ENCODE measurements around the gene CDO1.

Gene CDO1

GRCh38 chr5:115847290-115847689 lies 30.8 kb upstream of the CDO1 start:
- H3K9me3 ChIP-seq (ENCODE audit: control insufficient read depth in 1 of 2, low read length in 2 of 2) = no peaks in the 10 kb centered on the region
- no peak overlapping the region for H3K9ac ChIP-seq (ENCODE audit: low read depth in 1 of 2, low read length in 2 of 2)
- H3K4me3 ChIP-seq (ENCODE audit: low read depth in 1 of 2, low read length in 2 of 2) = no peak overlapping the region
- H3K36me3 ChIP-seq (ENCODE audit: control insufficient read depth in 1 of 2, insufficient read depth in 2 of 2, low read length in 2 of 2) = no peaks in the 10 kb centered on the region
- H3K27me3 ChIP-seq (ENCODE audit: control insufficient read depth in 1 of 2, insufficient read depth in 2 of 2, low read length in 2 of 2) = no peaks in the 10 kb centered on the region
- H3K27ac ChIP-seq (ENCODE audit: low read depth, low read length) = no peak overlapping the region
- peaks cover 34 to 39% of the 10 kb centered on the region in 2 donors for H3K4me1 ChIP-seq (ENCODE audit: control insufficient read depth in 1 of 2, insufficient read depth in 2 of 2, low read length in 2 of 2)

DNA sequence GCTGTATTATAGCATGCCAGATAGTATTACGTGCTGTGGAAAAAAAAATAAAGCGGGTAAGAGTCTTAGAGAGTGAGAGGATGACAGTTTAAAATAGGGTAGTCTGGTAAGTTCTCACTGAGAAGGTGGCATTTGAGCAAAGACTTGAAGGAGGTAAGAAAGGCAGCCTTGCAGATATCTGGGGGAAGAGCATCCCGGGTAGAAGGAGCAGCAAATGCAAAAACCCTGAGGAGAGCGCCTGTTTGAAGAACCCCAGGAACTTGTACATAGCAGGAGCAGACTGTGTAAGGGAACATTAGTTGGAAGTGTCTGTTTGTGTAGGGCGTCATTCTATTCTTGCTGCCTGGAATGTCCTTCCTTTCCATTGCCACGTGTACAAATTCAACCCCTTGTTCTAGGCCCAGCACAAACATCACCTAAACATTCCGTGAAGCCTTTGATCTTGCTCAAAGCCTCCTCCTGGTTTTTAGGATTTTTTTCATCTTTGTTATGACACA lies 27.9 kb upstream of the CDO1 start:
- peaks cover 35 to 36% of the 10 kb centered on the region in 2 donors for H3K4me1 ChIP-seq (ENCODE audit: control insufficient read depth in 1 of 2, insufficient read depth in 2 of 2, low read length in 2 of 2)
- no peaks in the 10 kb centered on the region for H3K27me3 ChIP-seq (ENCODE audit: control insufficient read depth in 1 of 2, insufficient read depth in 2 of 2, low read length in 2 of 2)
- H3K27ac ChIP-seq (ENCODE audit: low read depth, low read length) = no peak overlapping the region
- no peaks in the 10 kb centered on the region for H3K9me3 ChIP-seq (ENCODE audit: control insufficient read depth in 1 of 2, low read length in 2 of 2)
- H3K9ac ChIP-seq (ENCODE audit: low read depth in 1 of 2, low read length in 2 of 2) = no peak overlapping the region
- H3K36me3 ChIP-seq (ENCODE audit: control insufficient read depth in 1 of 2, insufficient read depth in 2 of 2, low read length in 2 of 2) = no peaks in the 10 kb centered on the region
- H3K4me3 ChIP-seq (ENCODE audit: low read depth in 1 of 2, low read length in 2 of 2) = no peak overlapping the region

DNA sequence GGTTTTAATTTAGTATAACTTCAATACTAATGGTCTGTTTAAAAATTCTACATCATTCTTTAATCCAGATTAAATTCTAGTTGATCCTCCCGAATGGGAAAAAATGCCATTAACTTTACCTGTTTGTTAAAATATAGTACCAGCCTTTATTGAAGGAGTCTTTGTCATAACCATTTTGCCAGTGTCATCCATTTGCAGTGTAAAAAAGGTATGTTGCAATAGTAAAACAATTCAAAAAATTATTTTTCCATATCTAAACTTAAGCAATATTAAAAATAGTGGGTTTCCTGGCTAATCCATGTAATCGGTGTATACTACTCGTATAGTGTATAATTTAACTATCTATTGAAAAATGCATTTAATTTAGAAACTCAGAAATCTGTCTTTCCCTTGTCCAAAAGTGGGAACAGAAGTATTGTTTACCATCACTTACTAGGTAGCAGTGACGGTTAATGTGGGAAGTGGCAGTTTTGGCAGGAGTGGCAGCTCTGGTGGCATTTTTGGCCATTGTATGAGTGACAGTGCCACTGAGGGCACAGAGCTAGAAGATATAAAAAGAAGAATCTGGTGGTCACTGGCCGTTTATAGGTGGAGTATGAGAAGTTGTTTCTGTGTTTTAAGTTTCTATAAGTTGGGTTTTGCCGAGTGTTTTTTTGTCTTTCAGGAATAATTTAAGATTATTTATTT lies 27.1 kb upstream of the CDO1 start:
- no peak overlapping the region for H3K9ac ChIP-seq (ENCODE audit: low read depth in 1 of 2, low read length in 2 of 2)
- H3K27ac ChIP-seq (ENCODE audit: low read depth, low read length) = no peak overlapping the region
- no peaks in the 10 kb centered on the region for H3K9me3 ChIP-seq (ENCODE audit: control insufficient read depth in 1 of 2, low read length in 2 of 2)
- H3K4me1 ChIP-seq (ENCODE audit: control insufficient read depth in 1 of 2, insufficient read depth in 2 of 2, low read length in 2 of 2) = peaks cover 36% of the 10 kb centered on the region in 2 donors
- no peaks in the 10 kb centered on the region for H3K27me3 ChIP-seq (ENCODE audit: control insufficient read depth in 1 of 2, insufficient read depth in 2 of 2, low read length in 2 of 2)
- H3K36me3 ChIP-seq (ENCODE audit: control insufficient read depth in 1 of 2, insufficient read depth in 2 of 2, low read length in 2 of 2) = no peaks in the 10 kb centered on the region
- H3K4me3 ChIP-seq (ENCODE audit: low read depth in 1 of 2, low read length in 2 of 2) = peak overlapping the region in 1 of 2 donors; percentile 98

DNA sequence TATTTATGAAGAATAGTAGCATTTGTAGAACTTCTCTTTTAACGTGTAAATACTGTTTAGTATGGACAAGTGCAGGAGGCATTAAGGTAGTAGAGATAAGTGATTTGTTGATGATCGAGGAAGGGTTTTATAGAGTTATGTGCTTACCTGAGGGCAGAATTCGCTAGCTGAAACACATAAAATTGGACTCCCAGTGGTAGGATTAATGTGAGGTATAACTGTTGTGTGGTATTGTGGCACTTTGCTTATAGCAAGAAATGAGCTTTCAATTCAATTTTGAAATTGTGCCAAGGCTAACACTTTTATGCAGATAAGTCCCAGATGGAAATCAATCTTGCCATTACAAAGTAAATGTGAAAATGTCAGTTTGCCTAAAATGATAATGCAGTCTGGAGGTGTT lies 26.5 kb upstream of the CDO1 start:
- no peaks in the 10 kb centered on the region for H3K9me3 ChIP-seq (ENCODE audit: control insufficient read depth in 1 of 2, low read length in 2 of 2)
- H3K4me1 ChIP-seq (ENCODE audit: control insufficient read depth in 1 of 2, insufficient read depth in 2 of 2, low read length in 2 of 2) = peaks cover 37 to 39% of the 10 kb centered on the region in 2 donors
- H3K9ac ChIP-seq (ENCODE audit: low read depth in 1 of 2, low read length in 2 of 2) = peak overlapping the region in 1 of 2 donors; percentile 79
- peak overlapping the region; percentile 96 to 98 for H3K4me3 ChIP-seq (ENCODE audit: low read depth in 1 of 2, low read length in 2 of 2)
- peaks cover 0 to 4% of the 10 kb centered on the region in 2 donors for H3K36me3 ChIP-seq (ENCODE audit: control insufficient read depth in 1 of 2, insufficient read depth in 2 of 2, low read length in 2 of 2)
- H3K27me3 ChIP-seq (ENCODE audit: control insufficient read depth in 1 of 2, insufficient read depth in 2 of 2, low read length in 2 of 2) = no peaks in the 10 kb centered on the region
- no peak overlapping the region for H3K27ac ChIP-seq (ENCODE audit: low read depth, low read length)

GRCh38 chr5:115842089-115842935 lies 25.9 kb upstream of the CDO1 start:
- Histone ChIP-seq H3K4me1 (ENCODE audit: control insufficient read depth in 1 of 2, insufficient read depth in 2 of 2, low read length in 2 of 2) (peaks cover 37 to 40% of the 10 kb centered on the region in 2 donors), H3K27me3 (ENCODE audit: control insufficient read depth in 1 of 2, insufficient read depth in 2 of 2, low read length in 2 of 2) (no peaks in the 10 kb centered on the region), H3K27ac (ENCODE audit: low read depth, low read length) (peak overlapping the region; percentile 77), H3K9ac (ENCODE audit: low read depth in 1 of 2, low read length in 2 of 2) (peak overlapping the region; percentile 79 to 91), H3K36me3 (ENCODE audit: control insufficient read depth in 1 of 2, insufficient read depth in 2 of 2, low read length in 2 of 2) (peaks cover 0 to 8% of the 10 kb centered on the region in 2 donors), H3K9me3 (ENCODE audit: control insufficient read depth in 1 of 2, low read length in 2 of 2) (no peaks in the 10 kb centered on the region), H3K4me3 (ENCODE audit: low read depth in 1 of 2, low read length in 2 of 2) (peak overlapping the region; percentile 96 to 98)

- H3K36me3 ChIP-seq (ENCODE audit: control insufficient read depth in 1 of 2, insufficient read depth in 2 of 2, low read length in 2 of 2) = peaks cover 3 to 16% of the 10 kb centered on the region in 2 donors
- peak within 1 kb of the TSS; percentile 79 to 91 for H3K9ac ChIP-seq (ENCODE audit: low read depth in 1 of 2, low read length in 2 of 2)
- peak within 1 kb of the TSS; percentile 94 for H3K27ac ChIP-seq (ENCODE audit: low read depth, low read length)
- H3K4me3 ChIP-seq (ENCODE audit: low read depth in 1 of 2, low read length in 2 of 2) = peak within 1 kb of the TSS; percentile 96 to 98
- H3K27me3 ChIP-seq (ENCODE audit: control insufficient read depth in 1 of 2, insufficient read depth in 2 of 2, low read length in 2 of 2) = no peaks in the 10 kb centered on the region
- H3K9me3 ChIP-seq (ENCODE audit: control insufficient read depth in 1 of 2, low read length in 2 of 2) = no peaks in the 10 kb centered on the region
- peaks cover 37 to 40% of the 10 kb centered on the region in 2 donors for H3K4me1 ChIP-seq (ENCODE audit: control insufficient read depth in 1 of 2, insufficient read depth in 2 of 2, low read length in 2 of 2)
These were observed 25.1 kb upstream of the CDO1 start, which contains the start of the genes AP3S1 and ATG12 for GRCh38 chr5:115841382-115842088. Gene AP3S1 (plus strand): TSS chr5:115841935. CDS start chr5:115842038, 103 bp downstream. Gene ATG12 (minus strand): TSS chr5:115841565. CDS start chr5:115841552, 13 bp downstream.

- Histone ChIP-seq H3K27me3 (ENCODE audit: control insufficient read depth in 1 of 2, insufficient read depth in 2 of 2, low read length in 2 of 2) (no peaks in the 10 kb centered on the region), H3K27ac (ENCODE audit: low read depth, low read length) (no peak overlapping the region), H3K36me3 (ENCODE audit: control insufficient read depth in 1 of 2, insufficient read depth in 2 of 2, low read length in 2 of 2) (peaks cover 3 to 22% of the 10 kb centered on the region in 2 donors), H3K9ac (ENCODE audit: low read depth in 1 of 2, low read length in 2 of 2) (peak overlapping the region; percentile 79 to 84), H3K9me3 (ENCODE audit: control insufficient read depth in 1 of 2, low read length in 2 of 2) (no peaks in the 10 kb centered on the region), H3K4me3 (ENCODE audit: low read depth in 1 of 2, low read length in 2 of 2) (peak overlapping the region; percentile 96 to 98), H3K4me1 (ENCODE audit: control insufficient read depth in 1 of 2, insufficient read depth in 2 of 2, low read length in 2 of 2) (peaks cover 37 to 40% of the 10 kb centered on the region in 2 donors)
These were observed 24.4 kb upstream of the CDO1 start for GRCh38 chr5:115840873-115841272.

DNA sequence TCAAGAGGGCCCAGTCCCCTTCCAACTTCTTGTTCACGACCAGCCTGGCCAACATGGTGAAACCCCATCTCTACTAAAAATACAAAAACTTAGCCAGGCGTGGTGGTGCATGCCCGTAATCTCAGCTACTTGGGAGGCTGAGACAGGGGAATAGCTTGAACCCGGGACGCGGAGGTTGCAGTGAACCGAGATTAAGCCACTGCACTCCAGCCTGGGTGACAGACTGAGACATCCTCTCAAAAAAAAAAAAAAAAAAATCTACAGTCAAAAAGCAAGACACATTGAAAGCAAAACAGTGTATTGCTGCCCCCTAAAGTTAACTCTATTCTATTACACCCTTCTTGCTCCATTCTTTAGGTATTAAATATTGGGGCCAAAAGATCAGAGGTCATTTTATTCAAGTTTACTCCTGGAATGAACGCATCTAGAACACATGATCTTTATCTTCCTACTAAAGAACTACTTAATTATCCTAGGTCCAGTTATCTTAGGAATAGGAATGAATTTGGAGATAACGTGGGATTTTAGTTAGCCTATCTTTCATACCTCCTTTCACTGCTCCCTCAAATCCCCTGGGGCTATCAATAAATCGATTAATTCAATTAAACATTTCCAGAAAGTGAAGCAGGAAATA lies 22.5 kb upstream of the CDO1 start:
- Histone ChIP-seq H3K4me1 (ENCODE audit: control insufficient read depth in 1 of 2, insufficient read depth in 2 of 2, low read length in 2 of 2) (peaks cover 33 to 36% of the 10 kb centered on the region in 2 donors), H3K36me3 (ENCODE audit: control insufficient read depth in 1 of 2, insufficient read depth in 2 of 2, low read length in 2 of 2) (peaks cover 11 to 38% of the 10 kb centered on the region in 2 donors), H3K27me3 (ENCODE audit: control insufficient read depth in 1 of 2, insufficient read depth in 2 of 2, low read length in 2 of 2) (no peaks in the 10 kb centered on the region), H3K9me3 (ENCODE audit: control insufficient read depth in 1 of 2, low read length in 2 of 2) (no peaks in the 10 kb centered on the region), H3K4me3 (ENCODE audit: low read depth in 1 of 2, low read length in 2 of 2) (peak overlapping the region; percentile 36 to 42), H3K9ac (ENCODE audit: low read depth in 1 of 2, low read length in 2 of 2) (no peak overlapping the region), H3K27ac (ENCODE audit: low read depth, low read length) (no peak overlapping the region)

GRCh38 chr5:115835481-115835880 lies 19.0 kb upstream of the CDO1 start:
- Histone ChIP-seq H3K27me3 (ENCODE audit: control insufficient read depth in 1 of 2, insufficient read depth in 2 of 2, low read length in 2 of 2) (no peaks in the 10 kb centered on the region), H3K4me3 (ENCODE audit: low read depth in 1 of 2, low read length in 2 of 2) (no peak overlapping the region), H3K36me3 (ENCODE audit: control insufficient read depth in 1 of 2, insufficient read depth in 2 of 2, low read length in 2 of 2) (peaks cover 20 to 46% of the 10 kb centered on the region in 2 donors), H3K9ac (ENCODE audit: low read depth in 1 of 2, low read length in 2 of 2) (no peak overlapping the region), H3K9me3 (ENCODE audit: control insufficient read depth in 1 of 2, low read length in 2 of 2) (no peaks in the 10 kb centered on the region), H3K4me1 (ENCODE audit: control insufficient read depth in 1 of 2, insufficient read depth in 2 of 2, low read length in 2 of 2) (peaks cover 21 to 26% of the 10 kb centered on the region in 2 donors), H3K27ac (ENCODE audit: low read depth, low read length) (no peak overlapping the region)
